ENCODE results near the gene DRD5.

GRCh38 chr4:9833421-9833820 is 52.0 kb downstream of the DRD5 start:
- TF ChIP-seq MAX (IDR thresholded peaks at IDR 0.05; ENCODE audit: low read depth, low read length) (no peak), POLR2A (IDR thresholded peaks at IDR 0.05; ENCODE audit: extremely low read depth, insufficient read length) (no peak), MYC (IDR thresholded peaks at IDR 0.05; ENCODE audit: low read depth, low read length) (no peak)
- TF ChIP-seq, protein P1, sequence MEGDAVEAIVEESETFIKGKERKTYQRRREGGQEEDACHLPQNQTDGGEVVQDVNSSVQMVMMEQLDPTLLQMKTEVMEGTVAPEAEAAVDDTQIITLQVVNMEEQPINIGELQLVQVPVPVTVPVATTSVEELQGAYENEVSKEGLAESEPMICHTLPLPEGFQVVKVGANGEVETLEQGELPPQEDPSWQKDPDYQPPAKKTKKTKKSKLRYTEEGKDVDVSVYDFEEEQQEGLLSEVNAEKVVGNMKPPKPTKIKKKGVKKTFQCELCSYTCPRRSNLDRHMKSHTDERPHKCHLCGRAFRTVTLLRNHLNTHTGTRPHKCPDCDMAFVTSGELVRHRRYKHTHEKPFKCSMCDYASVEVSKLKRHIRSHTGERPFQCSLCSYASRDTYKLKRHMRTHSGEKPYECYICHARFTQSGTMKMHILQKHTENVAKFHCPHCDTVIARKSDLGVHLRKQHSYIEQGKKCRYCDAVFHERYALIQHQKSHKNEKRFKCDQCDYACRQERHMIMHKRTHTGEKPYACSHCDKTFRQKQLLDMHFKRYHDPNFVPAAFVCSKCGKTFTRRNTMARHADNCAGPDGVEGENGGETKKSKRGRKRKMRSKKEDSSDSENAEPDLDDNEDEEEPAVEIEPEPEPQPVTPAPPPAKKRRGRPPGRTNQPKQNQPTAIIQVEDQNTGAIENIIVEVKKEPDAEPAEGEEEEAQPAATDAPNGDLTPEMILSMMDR (IDR thresholded peaks at IDR 0.05; ENCODE audit: low read depth, low read length): no peak
